PFSK-1 (cell line): Measurements from ENCODE around the gene IDH3G.

Experiments used
- FOXP2 ChIP-seq: optimal IDR thresholded peaks from 2 replicates; pipeline ENCODE3; 2011; ENCODE audit warnings: borderline replicate concordance, control low read depth, inconsistent platforms; ENCODE audit not compliant: insufficient read depth; ENCODE audit errors: extremely low read length, extremely low read depth
- POLR2AphosphoS5 ChIP-seq: IDR thresholded peaks from 2 replicates; pipeline ENCODE4 v1.6.1; 2012; ENCODE audit warnings: low read depth, mild to moderate bottlenecking, control low read depth, low read length, moderate library complexity
- SIN3A ChIP-seq: IDR thresholded peaks from 2 replicates; pipeline ENCODE4 v1.6.1; 2012; ENCODE audit warnings: mild to moderate bottlenecking, low read length, moderate library complexity, borderline replicate concordance; ENCODE audit not compliant: insufficient read depth
- TAF1 ChIP-seq: IDR thresholded peaks from 2 replicates; pipeline ENCODE4 v1.6.1; 2012; ENCODE audit warnings: low read length, control low read depth, borderline replicate concordance; ENCODE audit not compliant: insufficient read depth
- TF ChIP-seq, protein P1 (sequence below), 2 experiments: IDR thresholded peaks; 2 replicates each; pipeline versions ENCODE4 v1.6.1 to v1.8.0; 2011 to 2012; ENCODE audit warnings: low read depth in 2 of 2, low read length in 2 of 2, control low read depth in 1 of 2, inconsistent platforms in 1 of 2, mild to moderate bottlenecking in 1 of 2, moderate library complexity in 1 of 2; ENCODE audit not compliant: insufficient read depth in 1 of 2

IDH3G gene

DNA sequence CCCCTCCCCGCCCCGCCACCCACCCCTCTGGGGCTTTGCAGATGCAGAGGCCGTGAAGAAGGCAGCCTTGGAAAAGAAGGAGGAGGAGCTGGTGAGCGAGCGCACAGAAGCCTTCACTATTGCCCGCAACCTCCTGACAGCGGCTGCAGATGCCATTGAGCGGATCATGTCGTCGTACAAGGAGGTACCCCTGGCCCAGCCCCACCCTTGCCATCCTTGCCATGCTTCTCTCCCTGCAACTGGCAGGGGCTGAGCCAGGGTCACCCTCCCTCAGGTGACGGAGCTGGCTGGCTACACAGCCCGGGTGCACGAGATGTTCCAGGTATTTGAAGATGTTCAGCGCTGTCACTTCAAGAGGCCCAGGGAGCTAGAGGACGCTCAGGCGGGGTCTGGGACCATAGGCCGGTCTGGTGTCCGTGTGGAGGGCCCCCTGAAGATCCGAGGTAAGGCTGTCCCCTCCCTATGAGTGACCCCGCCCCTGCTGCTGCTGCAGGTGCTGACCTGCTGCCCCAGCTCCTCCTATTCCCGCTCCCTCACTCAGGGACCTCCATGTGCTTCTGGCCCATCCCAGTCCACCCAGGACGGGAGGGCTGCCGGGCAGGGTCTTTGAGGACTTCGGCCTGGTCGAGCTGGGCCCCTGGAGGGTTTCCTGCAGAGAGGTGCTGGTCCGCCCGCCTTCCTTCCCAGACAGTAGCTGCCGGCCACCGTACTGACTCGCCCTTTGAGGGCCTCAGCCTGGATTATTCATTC lies 57.9 kb downstream of the IDH3G start:
- TF ChIP-seq FOXP2 (no peak), TAF1 (no peak), SIN3A (no peak), POLR2AphosphoS5 (no peak)
- TF ChIP-seq, protein P1, sequence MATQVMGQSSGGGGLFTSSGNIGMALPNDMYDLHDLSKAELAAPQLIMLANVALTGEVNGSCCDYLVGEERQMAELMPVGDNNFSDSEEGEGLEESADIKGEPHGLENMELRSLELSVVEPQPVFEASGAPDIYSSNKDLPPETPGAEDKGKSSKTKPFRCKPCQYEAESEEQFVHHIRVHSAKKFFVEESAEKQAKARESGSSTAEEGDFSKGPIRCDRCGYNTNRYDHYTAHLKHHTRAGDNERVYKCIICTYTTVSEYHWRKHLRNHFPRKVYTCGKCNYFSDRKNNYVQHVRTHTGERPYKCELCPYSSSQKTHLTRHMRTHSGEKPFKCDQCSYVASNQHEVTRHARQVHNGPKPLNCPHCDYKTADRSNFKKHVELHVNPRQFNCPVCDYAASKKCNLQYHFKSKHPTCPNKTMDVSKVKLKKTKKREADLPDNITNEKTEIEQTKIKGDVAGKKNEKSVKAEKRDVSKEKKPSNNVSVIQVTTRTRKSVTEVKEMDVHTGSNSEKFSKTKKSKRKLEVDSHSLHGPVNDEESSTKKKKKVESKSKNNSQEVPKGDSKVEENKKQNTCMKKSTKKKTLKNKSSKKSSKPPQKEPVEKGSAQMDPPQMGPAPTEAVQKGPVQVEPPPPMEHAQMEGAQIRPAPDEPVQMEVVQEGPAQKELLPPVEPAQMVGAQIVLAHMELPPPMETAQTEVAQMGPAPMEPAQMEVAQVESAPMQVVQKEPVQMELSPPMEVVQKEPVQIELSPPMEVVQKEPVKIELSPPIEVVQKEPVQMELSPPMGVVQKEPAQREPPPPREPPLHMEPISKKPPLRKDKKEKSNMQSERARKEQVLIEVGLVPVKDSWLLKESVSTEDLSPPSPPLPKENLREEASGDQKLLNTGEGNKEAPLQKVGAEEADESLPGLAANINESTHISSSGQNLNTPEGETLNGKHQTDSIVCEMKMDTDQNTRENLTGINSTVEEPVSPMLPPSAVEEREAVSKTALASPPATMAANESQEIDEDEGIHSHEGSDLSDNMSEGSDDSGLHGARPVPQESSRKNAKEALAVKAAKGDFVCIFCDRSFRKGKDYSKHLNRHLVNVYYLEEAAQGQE (IDR thresholded peaks at IDR 0.05; ENCODE audit: insufficient read depth in 1 of 2, low read depth in 2 of 2, low read length in 2 of 2) = no peak
